Neural progenitor cell (in vitro differentiated cells): ENCODE measurements around the gene DDX56.

Experiments used
- EZH2 ChIP-seq: fragments of 200-600 bp; sonication (generic); IDR thresholded peaks from 2 replicates; pipeline ENCODE4 v1.6.1; 2017; ENCODE audit warnings: antibody characterized with exemption, mild to moderate bottlenecking, moderate library complexity
- EZH2phosphoT487 ChIP-seq: fragments of 200-600 bp; sonication (generic); IDR thresholded peaks from 2 replicates; pipeline ENCODE4 v1.6.1; 2017; ENCODE audit warnings: antibody characterized with exemption
- TF ChIP-seq, protein P1 (sequence below): fragments of 200-600 bp; sonication (generic); IDR thresholded peaks from 2 replicates; pipeline ENCODE4 v1.5.1; 2017; ENCODE audit warnings: antibody characterized with exemption, mild to moderate bottlenecking

DNA sequence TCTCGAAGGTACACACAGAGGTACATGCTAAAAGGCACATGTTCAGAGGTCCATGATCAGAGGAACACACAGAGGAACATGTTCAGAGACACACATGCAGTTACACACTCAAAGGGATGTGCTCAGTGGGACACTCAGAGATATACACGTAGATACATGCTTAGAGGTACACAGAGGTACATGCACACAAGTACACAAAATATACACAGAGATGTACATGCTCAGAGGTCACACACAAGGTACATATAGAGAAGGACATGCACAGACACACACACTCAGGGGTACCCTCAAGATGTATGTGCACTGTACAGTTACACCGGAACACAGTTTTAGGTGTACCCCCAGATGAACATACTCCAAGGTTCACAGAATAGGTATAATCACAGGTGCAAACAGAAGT, 51.4 kb downstream of the DDX56 start:
- TF ChIP-seq EZH2 (no peak), EZH2phosphoT487 (no peak)
- TF ChIP-seq, protein P1, sequence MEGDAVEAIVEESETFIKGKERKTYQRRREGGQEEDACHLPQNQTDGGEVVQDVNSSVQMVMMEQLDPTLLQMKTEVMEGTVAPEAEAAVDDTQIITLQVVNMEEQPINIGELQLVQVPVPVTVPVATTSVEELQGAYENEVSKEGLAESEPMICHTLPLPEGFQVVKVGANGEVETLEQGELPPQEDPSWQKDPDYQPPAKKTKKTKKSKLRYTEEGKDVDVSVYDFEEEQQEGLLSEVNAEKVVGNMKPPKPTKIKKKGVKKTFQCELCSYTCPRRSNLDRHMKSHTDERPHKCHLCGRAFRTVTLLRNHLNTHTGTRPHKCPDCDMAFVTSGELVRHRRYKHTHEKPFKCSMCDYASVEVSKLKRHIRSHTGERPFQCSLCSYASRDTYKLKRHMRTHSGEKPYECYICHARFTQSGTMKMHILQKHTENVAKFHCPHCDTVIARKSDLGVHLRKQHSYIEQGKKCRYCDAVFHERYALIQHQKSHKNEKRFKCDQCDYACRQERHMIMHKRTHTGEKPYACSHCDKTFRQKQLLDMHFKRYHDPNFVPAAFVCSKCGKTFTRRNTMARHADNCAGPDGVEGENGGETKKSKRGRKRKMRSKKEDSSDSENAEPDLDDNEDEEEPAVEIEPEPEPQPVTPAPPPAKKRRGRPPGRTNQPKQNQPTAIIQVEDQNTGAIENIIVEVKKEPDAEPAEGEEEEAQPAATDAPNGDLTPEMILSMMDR, result no peak
